Measurements from ENCODE around the gene OR2AE1. TPM values are rescaled to one million over a fixed set of nuclear protein-coding genes. Genes with fewer than 3 reads are reported as not detected.

OR2AE1 gene
- total RNA-seq, 4 donors from 2014 or later, result not detected

GRCh38 chr7:99842926-99843325, 33.9 kb downstream of the OR2AE1 start:
- intact Hi-C loops (cut with DNase I; ENCODE audit: low total_unique reads), result no loop called here
- 80 to 90% methylated on average over 2 of the region's 2 CpGs for WGBS, 2 donors (ENCODE audit: low coverage in 1 of 2)

GRCh38 chr7:99840136-99840869, 36.5 kb downstream of the OR2AE1 start:
- Histone ChIP-seq H3K36me3 (no peaks in the 10 kb centered on the region), H3K4me3 (no peak overlapping the region), H3K4me1 (peaks cover 3 to 34% (median 11%) of the 10 kb centered on the region in 4 donors), H3K9me3 (no peaks in the 10 kb centered on the region), H3K27ac (peak overlapping the region; percentile 5 to 76 (median 63)), H3K27me3 (no peaks in the 10 kb centered on the region)
- 66 to 67% methylated on average over 3 of the region's 3 CpGs for WGBS, 2 donors (ENCODE audit: low coverage in 1 of 2)
- TF ChIP-seq EP300 (IDR thresholded peaks at IDR 0.05; ENCODE audit: low read depth), result no peak
- TF ChIP-seq CTCF (IDR thresholded peaks at IDR 0.05), result no peak
- TF ChIP-seq POLR2AphosphoS5 (IDR thresholded peaks at IDR 0.05), result no peak
- no peak for TF ChIP-seq POLR2A (IDR thresholded peaks at IDR 0.05)
- DNase-seq, result no peak
- intact Hi-C loops (cut with DNase I; ENCODE audit: low total_unique reads), result no loop called here
- in situ Hi-C loops (cut with MboI; ENCODE audit: low pct_ligation_motif_present in 1 of 4, low pct_unique_long_range_greater_than_20kb in 1 of 4, low sequenced_read_pairs in 3 of 4), result no loop called here

More at GRCh38 chr7:99842926-99843325, 33.9 kb downstream of the OR2AE1 start:
- peaks cover 0 to 27% (median 8%) of the 10 kb centered on the region in 4 donors for H3K4me1 ChIP-seq
- H3K4me3 ChIP-seq, result no peak overlapping the region
- H3K27me3 ChIP-seq, result no peaks in the 10 kb centered on the region
- H3K27ac ChIP-seq, result no peak overlapping the region
- no peaks in the 10 kb centered on the region for H3K36me3 ChIP-seq
- no peaks in the 10 kb centered on the region for H3K9me3 ChIP-seq
- no peak for TF ChIP-seq POLR2AphosphoS5 (IDR thresholded peaks at IDR 0.05)
- no peak for TF ChIP-seq CTCF (IDR thresholded peaks at IDR 0.05)
- no peak for TF ChIP-seq POLR2A (IDR thresholded peaks at IDR 0.05)
- TF ChIP-seq EP300 (IDR thresholded peaks at IDR 0.05; ENCODE audit: low read depth), result no peak
- in situ Hi-C loops (cut with MboI; ENCODE audit: low pct_ligation_motif_present in 1 of 4, low pct_unique_long_range_greater_than_20kb in 1 of 4, low sequenced_read_pairs in 3 of 4), result no loop called here
- DNase-seq, result no peak

GRCh38 chr7:99839287-99840021, 37.4 kb downstream of the OR2AE1 start:
- H3K27me3 ChIP-seq, result no peaks in the 10 kb centered on the region
- peak overlapping the region in 1 of 4 donors; percentile 19 for H3K4me3 ChIP-seq
- intact Hi-C loops (cut with DNase I; ENCODE audit: low total_unique reads), result no loop called here
- H3K27ac ChIP-seq, result peak overlapping the region; percentile 5 to 76 (median 64)
- in situ Hi-C loops (cut with MboI; ENCODE audit: low pct_ligation_motif_present in 1 of 4, low pct_unique_long_range_greater_than_20kb in 1 of 4, low sequenced_read_pairs in 3 of 4), result no loop called here
- no peaks in the 10 kb centered on the region for H3K9me3 ChIP-seq
- TF ChIP-seq EP300 (IDR thresholded peaks at IDR 0.05; ENCODE audit: low read depth) (peak; percentile 20), CTCF (IDR thresholded peaks at IDR 0.05) (peak in 1 of 5 experiments; percentile 11), POLR2AphosphoS5 (IDR thresholded peaks at IDR 0.05) (peak in 2 of 3 donors; percentile 49 to 68), POLR2A (IDR thresholded peaks at IDR 0.05) (peak; percentile 74)
- H3K36me3 ChIP-seq, result no peaks in the 10 kb centered on the region
- DNase-seq, result peak; percentile 40
- WGBS, 2 donors (ENCODE audit: low coverage in 1 of 2), result 32 to 35% methylated on average over 6 to 7 of the region's 7 CpGs
- H3K4me1 ChIP-seq, result peaks cover 3 to 34% (median 11%) of the 10 kb centered on the region in 4 donors

- Histone ChIP-seq H3K27ac (peak overlapping the region; percentile 39 to 72 (median 58)), H3K4me3 (no peak overlapping the region), H3K4me1 (peaks cover 3 to 34% (median 11%) of the 10 kb centered on the region in 4 donors), H3K9me3 (no peaks in the 10 kb centered on the region), H3K36me3 (no peaks in the 10 kb centered on the region), H3K27me3 (no peaks in the 10 kb centered on the region)
- intact Hi-C loops (cut with DNase I; ENCODE audit: low total_unique reads), result no loop called here
- DNase-seq, result no peak
- 57 to 71% methylated on average over 5 of the region's 5 CpGs for WGBS, 2 donors (ENCODE audit: low coverage in 1 of 2)
- in situ Hi-C loops (cut with MboI; ENCODE audit: low pct_ligation_motif_present in 1 of 4, low pct_unique_long_range_greater_than_20kb in 1 of 4, low sequenced_read_pairs in 3 of 4), result no loop called here
- TF ChIP-seq EP300 (IDR thresholded peaks at IDR 0.05; ENCODE audit: low read depth) (no peak), POLR2AphosphoS5 (IDR thresholded peaks at IDR 0.05) (peak in 1 of 3 donors; percentile 29), CTCF (IDR thresholded peaks at IDR 0.05) (peak; percentile 21 to 55 (median 36))
Observed at GRCh38 chr7:99837649-99838361, 39.0 kb downstream of the OR2AE1 start.
